ENCODE data around the gene SIGLEC14. TPM values are rescaled to one million over a fixed set of nuclear protein-coding genes. Genes with fewer than 3 reads are reported as not detected.
A peak's percentile ranks its signal among the peaks of the same experiment; 100 is the strongest.

The SIGLEC14 gene
- total RNA-seq, 1 experiment from 2014 or later: not detected

DNA sequence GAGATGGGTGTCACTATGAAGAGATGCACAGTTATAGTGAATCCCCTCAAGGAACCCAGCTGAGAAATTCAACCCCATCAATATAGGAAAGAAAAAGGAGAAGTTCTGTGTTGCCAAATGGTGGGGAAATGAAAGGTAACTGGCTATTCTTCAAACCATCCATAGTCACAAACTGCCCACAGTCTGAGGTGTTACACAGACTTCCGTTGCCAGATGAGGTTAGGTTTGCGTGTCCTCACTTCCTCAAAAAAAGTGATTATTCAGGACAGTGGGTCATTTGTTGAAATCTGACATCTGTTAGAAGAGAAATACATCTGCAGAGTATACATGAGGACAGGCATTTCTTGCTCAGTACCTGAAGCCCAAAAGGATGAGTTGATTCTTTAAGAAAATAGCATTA is 25.4 kb downstream of the SIGLEC14 start:
- DNase-seq (ENCODE audit: low spot score): no peak

DNA sequence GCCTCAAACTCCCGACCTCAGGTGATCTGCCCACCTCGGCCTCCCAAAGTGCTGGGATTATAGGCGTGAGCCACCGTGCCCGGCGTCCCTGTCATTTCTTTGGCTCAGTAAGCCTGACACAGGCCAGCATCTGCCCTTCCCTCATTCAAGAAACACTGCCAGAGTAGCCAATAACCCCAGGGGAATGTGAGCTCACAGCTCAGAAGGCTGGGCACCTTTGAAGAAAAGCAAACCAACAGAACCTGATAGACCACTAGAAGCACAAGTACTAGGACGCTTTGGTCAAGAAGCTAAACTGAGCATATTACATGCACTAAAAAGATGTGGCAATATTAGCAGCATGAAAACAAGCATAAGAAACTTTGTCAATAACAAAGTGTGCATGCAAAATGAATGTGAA is 30.6 kb downstream of the SIGLEC14 start:
- no peak for DNase-seq (ENCODE audit: low spot score)

DNA sequence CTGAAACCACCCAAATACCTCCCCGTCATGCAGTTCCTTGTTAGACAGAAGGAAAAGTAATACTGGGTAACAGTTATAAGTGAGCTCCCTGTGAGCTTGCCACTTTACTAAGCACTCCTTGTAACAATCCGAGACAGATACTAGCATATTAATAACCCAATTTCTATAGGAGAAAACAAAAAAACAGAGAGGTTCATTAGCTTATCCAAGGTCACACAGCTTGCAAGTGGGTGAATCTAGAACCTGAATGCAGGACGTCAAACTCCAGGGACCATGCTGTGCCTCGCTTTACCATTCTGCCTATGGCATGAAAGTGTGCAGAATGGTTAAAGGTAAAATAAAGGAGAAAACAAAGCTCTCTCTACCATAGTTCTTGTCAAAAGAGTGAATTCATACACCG is 31.8 kb downstream of the SIGLEC14 start:
- DNase-seq (ENCODE audit: low spot score): no peak

DNA sequence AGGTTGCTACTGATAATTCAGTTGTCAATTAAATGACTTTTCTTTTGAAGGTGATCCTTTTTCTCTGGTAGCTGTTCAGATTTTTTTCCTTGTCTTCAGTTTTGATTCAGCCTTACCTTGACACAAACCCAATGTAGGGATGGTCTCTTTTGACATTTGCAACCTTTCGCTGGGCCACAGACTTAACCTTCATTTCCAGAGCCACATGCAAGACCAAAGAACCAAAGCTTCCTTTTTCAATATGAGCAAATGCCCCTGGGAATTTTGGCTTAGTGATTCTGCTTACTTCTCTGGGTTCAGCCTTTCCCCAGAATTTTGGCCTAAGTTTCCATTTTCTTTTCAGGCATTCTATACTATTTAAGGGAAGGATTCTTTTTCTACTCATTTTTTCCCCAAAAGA is 36.0 kb downstream of the SIGLEC14 start:
- no peak for DNase-seq (ENCODE audit: low spot score)

DNA sequence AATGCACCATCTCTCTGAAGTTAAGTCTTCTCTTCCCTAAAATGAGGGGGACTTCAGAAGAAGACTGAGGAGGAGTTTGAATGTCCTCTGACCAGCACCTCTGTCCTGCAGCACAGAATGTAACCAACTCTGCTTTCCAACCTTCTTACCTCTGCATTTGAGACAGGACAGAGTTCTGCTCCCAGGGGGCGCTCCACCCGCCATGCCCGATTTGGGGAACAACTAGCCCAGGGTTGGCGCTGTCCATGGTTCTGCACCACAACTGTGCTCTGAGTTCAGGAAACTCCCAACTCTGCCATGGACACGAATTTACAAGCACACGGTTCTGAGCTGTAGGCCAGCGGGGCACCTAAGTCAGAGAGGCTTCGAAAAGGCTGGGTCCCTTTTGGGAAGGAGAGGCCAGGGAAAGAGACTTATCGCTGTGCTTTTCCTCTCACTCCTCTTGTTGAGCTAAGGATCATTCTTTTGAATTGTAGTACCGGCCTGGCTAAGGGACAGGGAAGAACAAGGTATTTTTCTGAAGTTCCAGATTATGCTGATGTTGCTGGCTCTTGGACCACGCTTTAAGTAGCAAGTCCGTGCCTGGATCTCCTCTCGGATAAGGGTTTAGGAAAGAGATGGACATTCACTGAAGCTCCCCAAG is 38.6 kb downstream of the SIGLEC14 start:
- peak; percentile 31 for DNase-seq (ENCODE audit: low spot score)

DNA sequence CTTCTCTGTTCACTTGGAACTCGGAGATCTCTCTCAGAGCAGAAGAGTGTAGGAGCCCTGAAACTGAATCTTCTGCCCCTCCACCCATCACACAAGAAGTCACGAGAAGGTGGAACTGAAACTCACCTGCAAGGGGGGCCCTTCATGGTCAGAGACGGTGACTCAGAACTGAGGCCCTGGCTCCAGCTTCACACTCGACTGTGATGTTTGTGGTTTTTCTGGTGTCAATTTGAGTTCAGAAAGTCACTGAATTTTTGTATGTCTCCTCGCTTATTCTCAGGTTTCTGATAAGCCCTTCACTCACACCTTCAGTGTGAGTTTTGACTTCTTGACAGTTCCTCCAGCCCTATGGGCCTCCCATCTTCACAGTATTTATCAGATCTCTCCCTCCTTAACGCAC is 39.5 kb downstream of the SIGLEC14 start:
- no peak for DNase-seq (ENCODE audit: low spot score)

DNA sequence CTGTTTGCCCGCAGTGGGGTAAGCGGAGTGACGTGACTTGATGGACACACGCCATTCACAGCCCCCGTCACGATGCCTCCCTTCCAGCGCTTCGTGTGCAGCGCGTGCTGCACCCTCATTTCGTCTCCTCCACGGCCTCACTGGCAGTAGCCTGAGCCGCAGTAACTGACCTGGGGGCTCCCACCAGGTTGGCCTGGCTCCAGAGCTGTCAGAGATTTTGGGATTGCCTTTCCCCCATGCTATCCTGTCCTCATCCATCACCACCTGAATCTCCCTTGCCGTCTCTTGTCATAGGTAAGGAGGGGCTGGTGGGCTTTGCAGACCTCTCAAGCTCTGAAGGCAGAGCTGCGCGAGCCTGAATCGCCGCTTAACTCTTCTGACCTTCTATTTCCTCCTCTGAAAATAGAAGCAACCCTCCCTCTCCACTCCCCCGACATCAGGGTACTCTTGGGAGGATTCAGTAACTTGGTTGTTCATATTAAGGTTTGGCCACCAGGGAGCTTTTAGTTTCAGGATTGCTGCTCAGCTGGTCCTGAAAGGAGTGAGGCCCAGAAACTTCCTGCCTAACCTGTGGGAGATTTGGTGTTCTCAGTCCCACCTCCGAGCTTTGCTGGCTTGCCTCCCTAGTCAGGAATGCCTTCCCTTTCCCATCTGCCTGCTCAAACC is 44.3 kb downstream of the SIGLEC14 start:
- no peak for DNase-seq (ENCODE audit: low spot score)

DNA sequence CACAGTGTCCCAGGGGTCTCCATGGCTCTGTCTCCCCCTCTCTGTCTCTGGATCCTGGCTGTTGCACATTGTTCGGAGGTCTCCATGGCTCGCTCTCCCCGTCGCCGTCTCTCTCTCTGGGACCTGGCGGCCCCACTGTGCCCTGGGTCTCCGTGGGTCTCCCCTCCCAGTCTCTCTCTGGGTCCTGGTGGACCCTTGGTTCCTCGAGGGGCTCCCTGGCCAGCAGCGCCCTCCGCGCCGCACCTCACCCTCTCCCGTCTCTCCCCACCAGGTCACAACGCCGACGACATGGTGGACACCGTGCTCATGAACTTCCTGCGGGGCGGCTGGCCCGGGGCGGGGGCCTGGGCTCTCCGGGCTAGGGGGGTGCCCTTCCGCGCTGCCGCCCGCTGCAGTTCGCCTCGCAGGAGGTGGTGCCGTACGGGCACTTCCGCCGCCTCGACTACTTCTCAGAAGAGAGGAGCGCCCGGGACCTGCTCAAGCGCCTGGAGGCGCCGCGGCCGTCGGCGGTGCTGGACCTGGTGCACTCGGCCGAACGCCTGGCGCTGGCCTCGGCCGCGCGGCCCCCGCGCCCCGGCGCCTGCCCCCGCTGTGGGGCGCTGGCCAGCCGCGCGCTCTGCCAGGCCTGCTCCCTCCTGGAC is 45.6 kb downstream of the SIGLEC14 start:
- DNase-seq (ENCODE audit: low spot score): no peak

DNA sequence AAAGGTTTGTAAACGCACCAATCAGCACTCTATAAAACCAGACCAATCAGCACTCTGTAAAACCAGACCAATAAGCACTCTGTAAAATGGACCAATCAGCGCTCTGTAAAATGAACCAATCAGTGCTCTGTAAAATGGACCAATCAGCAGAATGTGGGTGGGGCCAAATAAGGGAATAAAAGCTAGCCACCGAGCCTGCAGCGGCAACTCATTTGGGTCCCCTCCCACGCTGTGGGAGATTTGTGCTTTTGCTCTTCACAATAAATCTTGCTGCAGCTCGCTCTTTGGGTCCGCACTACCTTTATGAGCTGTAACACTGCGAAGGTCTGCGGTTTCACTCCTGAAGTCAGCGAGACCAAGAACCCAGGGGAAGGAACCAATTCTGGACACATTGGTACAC is 47.5 kb downstream of the SIGLEC14 start:
- DNase-seq (ENCODE audit: low spot score): no peak

DNA sequence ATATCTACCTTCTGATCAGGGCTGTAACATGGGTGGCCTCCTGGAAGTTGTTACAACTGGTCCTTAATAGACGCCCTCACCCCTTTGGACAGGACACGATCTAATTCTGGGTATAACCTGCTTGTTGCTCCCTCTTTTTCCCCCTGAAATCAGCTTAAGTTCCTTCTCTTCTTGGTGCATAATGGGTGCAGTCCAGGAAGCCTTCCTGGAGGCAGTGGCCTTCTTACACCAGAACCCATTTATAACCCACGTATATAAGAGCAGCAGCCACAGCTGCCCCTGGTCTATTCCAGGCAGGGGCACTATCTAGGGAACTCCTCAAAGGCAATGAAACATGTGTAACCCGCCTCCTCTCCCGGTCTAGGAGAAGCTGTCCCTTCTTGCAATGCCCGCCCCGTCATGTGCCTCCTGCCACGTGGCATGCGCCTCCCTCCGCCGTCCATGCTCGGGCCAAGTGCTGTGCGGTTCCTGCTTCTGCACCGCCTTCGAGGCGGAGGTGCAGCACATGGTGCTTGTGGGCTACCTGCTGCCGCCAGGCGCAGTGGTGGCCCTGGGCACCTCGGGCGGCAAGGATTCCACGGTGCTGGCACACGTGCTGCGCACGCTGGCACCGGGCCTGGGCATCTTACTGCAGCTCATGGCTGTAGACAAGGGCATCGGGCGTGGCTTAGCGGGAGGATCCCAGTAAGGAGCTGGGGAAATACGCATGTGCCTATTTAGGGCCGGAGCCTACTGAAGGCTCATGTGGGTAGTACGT is 48.3 kb downstream of the SIGLEC14 start:
- DNase-seq (ENCODE audit: low spot score): no peak

DNA sequence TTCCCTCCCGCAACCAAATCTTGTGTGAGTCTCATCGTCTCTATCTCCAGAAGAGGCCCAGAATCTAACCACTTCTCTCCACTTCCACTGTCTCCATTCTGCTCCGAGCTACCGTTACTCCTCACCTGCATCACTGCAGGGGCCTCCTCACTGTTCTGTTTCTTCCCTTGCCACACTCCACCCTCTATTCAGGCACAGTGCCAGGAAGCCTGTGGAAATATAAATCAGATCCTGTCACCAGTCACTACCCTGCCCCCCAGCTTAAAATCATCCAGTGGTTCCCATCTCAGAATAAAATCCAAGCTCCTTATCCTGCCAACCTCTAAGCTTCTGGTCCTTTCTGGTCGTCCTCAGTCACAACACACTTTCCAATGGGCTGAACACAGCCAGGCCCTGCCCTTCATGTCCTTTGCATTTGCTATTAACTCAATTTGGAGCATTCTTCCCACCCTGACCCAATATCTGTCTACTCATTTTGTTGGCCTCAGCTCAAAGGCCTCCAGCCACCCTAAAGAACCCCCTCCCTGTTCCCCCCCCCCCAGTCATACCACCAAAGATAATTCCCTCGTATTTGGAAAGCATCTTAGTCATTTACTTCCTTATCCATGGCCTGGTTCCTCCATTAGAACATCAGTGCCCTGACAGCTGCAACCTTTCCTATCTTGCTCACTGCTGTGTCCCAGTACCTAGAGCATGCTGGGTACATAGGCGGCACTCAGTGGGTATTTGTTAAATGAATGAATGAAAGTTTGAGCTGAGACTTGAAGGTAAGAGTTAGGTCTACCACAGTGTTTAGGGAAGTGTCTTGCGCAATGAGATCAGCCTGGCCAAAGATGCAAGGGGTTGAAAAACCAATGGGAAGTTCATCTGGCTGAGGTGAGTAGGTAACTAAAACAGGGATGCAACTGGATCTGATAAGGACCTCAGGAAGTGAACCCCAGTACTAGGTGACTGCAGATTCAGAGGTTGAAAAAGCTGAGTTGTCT is 51.1 kb downstream of the SIGLEC14 start:
- DNase-seq (ENCODE audit: low spot score): no peak

DNA sequence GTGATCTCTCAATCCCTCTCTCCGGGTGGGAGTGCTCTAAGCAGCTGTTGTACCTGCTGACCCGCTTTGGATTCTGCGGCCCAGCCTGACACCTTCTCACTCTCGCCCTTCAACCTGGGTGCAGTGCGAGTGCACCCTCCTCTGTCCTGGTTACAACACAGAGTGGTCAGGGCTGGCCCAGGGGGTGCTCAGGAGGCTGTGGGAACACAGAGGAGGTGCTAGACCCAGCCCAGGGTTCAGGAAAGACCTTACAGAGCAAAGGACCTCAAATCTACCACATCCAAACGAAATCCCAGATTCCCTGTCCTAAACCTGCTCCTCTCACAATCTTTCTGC is 51.9 kb downstream of the SIGLEC14 start:
- DNase-seq (ENCODE audit: low spot score): no peak

DNA sequence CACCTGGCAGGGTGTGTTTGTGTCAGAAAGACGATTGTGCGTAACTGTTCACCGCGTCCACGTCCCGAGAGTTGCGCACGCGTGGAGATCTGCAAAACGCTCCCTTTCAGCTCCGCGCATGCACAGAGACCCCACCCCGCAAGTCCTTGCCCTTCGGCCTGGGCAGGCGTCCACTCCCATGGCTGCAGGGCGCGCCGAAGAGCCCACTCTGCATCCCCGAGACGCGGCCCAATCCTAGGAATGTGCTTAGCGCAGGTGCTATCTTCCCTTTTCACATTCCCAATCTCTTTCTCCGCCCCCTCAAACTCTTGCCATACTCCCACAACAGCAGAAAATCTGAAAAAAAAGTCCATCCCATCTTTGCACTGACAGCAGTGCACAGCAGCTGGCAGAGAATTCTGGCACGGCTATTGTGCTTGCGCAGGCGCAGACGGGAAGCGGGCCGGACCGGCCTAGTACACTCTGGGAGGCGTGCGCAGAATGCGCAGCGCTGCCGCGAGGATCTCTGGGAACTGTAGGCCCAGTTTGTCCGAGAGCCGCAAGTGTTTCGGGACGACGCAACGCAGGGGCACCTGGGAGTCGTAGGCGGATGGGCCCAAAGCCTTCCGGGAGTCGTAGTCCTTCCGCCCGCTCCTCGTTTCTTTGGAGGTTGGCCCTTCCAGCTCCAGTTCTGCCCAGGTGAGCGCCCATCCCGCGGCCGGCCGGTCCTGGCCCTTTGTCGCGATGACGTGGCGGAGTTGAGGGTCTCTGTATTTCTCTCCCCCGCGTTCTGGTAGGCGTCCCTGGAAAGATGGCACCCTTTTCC is 52.5 kb downstream of the SIGLEC14 start:
- DNase-seq (ENCODE audit: low spot score): peak; percentile 85

DNA sequence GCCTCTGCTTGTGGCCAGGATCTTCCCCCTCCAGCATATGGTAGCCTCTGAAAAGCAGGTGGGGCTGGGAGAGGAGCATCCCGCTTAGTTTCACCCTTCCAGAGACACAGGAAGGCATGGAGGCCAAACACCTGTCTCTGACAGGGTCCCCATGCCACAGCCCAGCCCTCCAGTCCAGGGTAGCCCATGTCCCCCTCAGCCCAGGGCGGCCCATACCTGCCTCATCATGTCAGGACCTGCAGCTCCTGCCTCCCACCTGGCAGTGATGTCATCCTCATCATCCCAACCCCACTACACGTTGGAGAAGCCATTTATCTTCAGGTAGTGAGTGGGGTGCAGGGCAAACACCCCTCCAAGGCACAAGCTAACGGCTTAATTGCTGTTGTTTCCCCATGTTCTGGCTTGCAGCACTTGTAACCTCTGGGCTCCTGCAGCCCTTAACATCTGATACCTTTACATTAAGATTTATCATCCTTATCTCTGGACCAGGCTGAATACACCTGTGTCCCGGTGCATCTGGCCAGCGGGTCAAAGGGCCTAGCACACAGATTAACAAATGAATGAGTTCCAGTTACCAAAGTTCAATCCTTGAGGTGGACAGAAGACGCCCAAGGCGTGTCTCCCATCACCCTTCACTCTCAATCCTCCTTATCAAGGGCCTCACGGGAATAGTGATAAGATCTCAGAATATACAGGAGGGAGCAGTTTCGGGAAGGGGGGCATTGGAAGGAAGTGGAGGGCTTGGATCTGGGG is 53.3 kb downstream of the SIGLEC14 start:
- DNase-seq (ENCODE audit: low spot score): no peak

Other genes with a start within 250 kb of the SIGLEC14 start
- gene SIGLEC10, start 229.2 kb downstream of the SIGLEC14 start, total RNA-seq (2014; rRNA removed; shearing (Covaris generic)): not detected in 2 replicates
- not detected in 2 replicates for gene SIGLEC8, start 188.4 kb downstream of the SIGLEC14 start, total RNA-seq (2014; rRNA removed; shearing (Covaris generic))
- gene CEACAM18, start 168.3 kb downstream of the SIGLEC14 start, total RNA-seq (2014; rRNA removed; shearing (Covaris generic)): not detected in 2 replicates
- not detected in 2 replicates for gene SIGLEC12, start 145.0 kb downstream of the SIGLEC14 start, total RNA-seq (2014; rRNA removed; shearing (Covaris generic))
- gene SIGLEC6, start 115.2 kb downstream of the SIGLEC14 start, total RNA-seq (2014; rRNA removed; shearing (Covaris generic)): not detected in 2 replicates
- gene ZNF175, start 75.5 kb downstream of the SIGLEC14 start, total RNA-seq (2014; rRNA removed; shearing (Covaris generic)): 0.72 and 0.96 TPM in 2 replicates
- gene SIGLEC5, start 16.4 kb downstream of the SIGLEC14 start, total RNA-seq (2014; rRNA removed; shearing (Covaris generic)): not detected in 2 replicates
- 0.52 and 3.2 TPM in 2 replicates for gene SPACA6, start 46.5 kb upstream of the SIGLEC14 start, total RNA-seq (2014; rRNA removed; shearing (Covaris generic))
- not detected in 2 replicates for gene HAS1, start 77.2 kb upstream of the SIGLEC14 start, total RNA-seq (2014; rRNA removed; shearing (Covaris generic))
- gene FPR1, start 105.1 kb upstream of the SIGLEC14 start, total RNA-seq (2014; rRNA removed; shearing (Covaris generic)): 0.07 TPM in 1 of 2 replicates, not detected in the other
- gene FPR2, start 114.4 kb upstream of the SIGLEC14 start, total RNA-seq (2014; rRNA removed; shearing (Covaris generic)): not detected in 2 replicates
- not detected in 2 replicates for gene FPR3, start 148.3 kb upstream of the SIGLEC14 start, total RNA-seq (2014; rRNA removed; shearing (Covaris generic))
- 0.19 and 0.57 TPM in 2 replicates for gene ZNF577, start 241.1 kb upstream of the SIGLEC14 start, total RNA-seq (2014; rRNA removed; shearing (Covaris generic))